SK-N-SH (cell line): ENCODE measurements around the gene KRTAP12-4. TPM values are rescaled to one million over a fixed set of nuclear protein-coding genes. Genes with fewer than 3 reads are reported as not detected.

Source experiments
- CTCF ChIA-PET: fragments of 300-600, 350-600 bp; formaldehyde crosslinking; extraction: SDS; loops from one replicate; lab custom pipeline; 2021; lab: Yijun Ruan, JAX
- POLR2A ChIA-PET: fragments of 350-600 bp; sonication (Branson Sonifier 250); formaldehyde crosslinking; extraction: SDS; loops from one replicate; lab custom pipeline; 2020; ENCODE audit warnings: antibody characterized with exemption, inconsistent platforms; lab: Yijun Ruan, JAX
- DNase-seq: peaks from one replicate; pipeline ENCODE4 v3.0.0; 2012
- H2AFZ ChIP-seq: fragments of 200-600 bp; sonication (generic); 2 replicates; pipeline ENCODE4 v1.8.1; 2016; ENCODE audit warnings: antibody characterized with exemption, mild to moderate bottlenecking, low read depth
- H3F3A ChIP-seq: fragments of 200-600 bp; sonication (generic); replicated peaks from 2 replicates; pipeline ENCODE3; 2016; ENCODE audit warnings: antibody characterized with exemption, mild to moderate bottlenecking; ENCODE audit not compliant: insufficient read depth
- H3K27ac ChIP-seq, 2 experiments: fragments of 200-500 bp in 1 of 2; fragments of 200-600 bp in 1 of 2; sonication (Bioruptor generic) in 1 of 2; sonication (generic), shearing (Covaris generic) in 1 of 2; 2 replicates each; pipeline versions ENCODE4 v1.5.1 to v1.6.1; 2014 to 2016; ENCODE audit warnings: low read depth in 2 of 2, inconsistent platforms in 1 of 2, low read length in 1 of 2, mild to moderate bottlenecking in 1 of 2, mixed read lengths in 1 of 2
- H3K27me3 ChIP-seq: fragments of 200-600 bp; sonication (generic), shearing (Covaris generic); 2 replicates; pipeline ENCODE4 v1.6.1; 2016; ENCODE audit warnings: mixed run types; ENCODE audit not compliant: insufficient read depth
- H3K36me3 ChIP-seq, 2 experiments: fragments of 200-500 bp in 1 of 2; fragments of 200-600 bp in 1 of 2; sonication (Bioruptor generic) in 1 of 2; sonication (generic) in 1 of 2; replicated peaks in 1 of 2; 2 replicates each; pipeline versions ENCODE3 to v1.5.1; 2014 to 2016; ENCODE audit warnings: low read length in 1 of 2, mild to moderate bottlenecking in 1 of 2; ENCODE audit not compliant: insufficient read depth in 2 of 2, control insufficient read depth in 1 of 2
- H3K4me1 ChIP-seq, 2 experiments: fragments of 200-500 bp in 1 of 2; fragments of 200-600 bp in 1 of 2; sonication (Bioruptor generic) in 1 of 2; sonication (generic), shearing (Covaris generic) in 1 of 2; 2 replicates each; pipeline versions ENCODE4 v1.5.1 to v1.6.1; 2014 to 2016; ENCODE audit warnings: low read depth in 1 of 2, low read length in 1 of 2, mixed run types in 1 of 2; ENCODE audit not compliant: insufficient read depth in 2 of 2, control insufficient read depth in 1 of 2
- H3K4me2 ChIP-seq: fragments of 200-600 bp; sonication (generic), shearing (Covaris generic); 2 replicates; pipeline ENCODE4 v1.6.1; 2017; ENCODE audit warnings: mixed run types
- H3K4me3 ChIP-seq, 2 experiments: fragments of 200-500 bp in 1 of 2; fragments of 200-600 bp in 1 of 2; sonication (Bioruptor generic) in 1 of 2; sonication (generic), shearing (Covaris generic) in 1 of 2; 2 replicates each; pipeline versions ENCODE4 v1.5.1 to v1.8.1; 2014 to 2016; ENCODE audit warnings: low read depth in 2 of 2, inconsistent platforms in 1 of 2, low read length in 1 of 2, mild to moderate bottlenecking in 1 of 2, mixed read lengths in 1 of 2, moderate library complexity in 1 of 2
- H3K79me2 ChIP-seq: fragments of 200-600 bp; sonication (generic); 2 replicates; pipeline ENCODE4 v1.8.1; 2017; ENCODE audit warnings: mild to moderate bottlenecking; ENCODE audit not compliant: insufficient read depth
- H3K9ac ChIP-seq: fragments of 200-600 bp; sonication (generic); 2 replicates; pipeline ENCODE4 v1.6.1; 2017; ENCODE audit warnings: mixed run types
- H3K9me2 ChIP-seq: fragments of 200-600 bp; sonication (generic); 2 replicates; pipeline ENCODE4 v1.6.1; 2017; ENCODE audit warnings: mixed run types
- H3K9me3 ChIP-seq: fragments of 200-600 bp; sonication (generic); 2 replicates; pipeline ENCODE4 v1.6.1; 2017; ENCODE audit warnings: mixed run types, mild to moderate bottlenecking, moderate library complexity
- H4K20me1 ChIP-seq: fragments of 200-600 bp; sonication (generic); 2 replicates; pipeline ENCODE4 v1.6.1; 2017; ENCODE audit warnings: mild to moderate bottlenecking, mixed run types; ENCODE audit not compliant: insufficient read depth
- CHD2 ChIP-seq: fragments of 150-350 bp; IDR thresholded peaks from 2 replicates; pipeline ENCODE4 v1.6.1; 2018; ENCODE audit warnings: low read length; ENCODE audit not compliant: partially characterized antibody
- ELF1 ChIP-seq: IDR thresholded peaks from 2 replicates; pipeline ENCODE4 v1.4.0; 2012
- EP300 ChIP-seq, 2 experiments: IDR thresholded peaks; 2 replicates each; pipeline versions ENCODE4 v1.4.0 to v1.6.1; 2012; ENCODE audit warnings: borderline replicate concordance in 1 of 2, low read depth in 1 of 2, low read length in 1 of 2
- EZH2phosphoT487 ChIP-seq: fragments of 200-600 bp; sonication (generic); IDR thresholded peaks from 2 replicates; pipeline ENCODE4 v1.6.1; 2017; ENCODE audit warnings: low read depth, mixed run types, mild to moderate bottlenecking, antibody characterized with exemption, moderate library complexity, borderline replicate concordance
- FOXJ3 ChIP-seq: sonication (generic); formaldehyde crosslinking; IDR thresholded peaks from 2 replicates; pipeline ENCODE4 v1.5.1; 2020; ENCODE audit warnings: mild to moderate bottlenecking, missing genetic modification reagents
- GABPA ChIP-seq: IDR thresholded peaks from 2 replicates; pipeline ENCODE4 v1.4.0; 2012; ENCODE audit warnings: low read depth, mild to moderate bottlenecking
- GATA2 ChIP-seq: sonication (generic); formaldehyde crosslinking; IDR thresholded peaks from 2 replicates; pipeline ENCODE4 v1.5.0; 2020; ENCODE audit warnings: mild to moderate bottlenecking, missing genetic modification reagents
- IRF3 ChIP-seq: fragments of 150-350 bp; IDR thresholded peaks from 2 replicates; pipeline ENCODE4 v1.6.1; 2016; ENCODE audit warnings: mild to moderate bottlenecking, low read depth, low read length
- NFIC ChIP-seq: IDR thresholded peaks from 2 replicates; pipeline ENCODE4 v1.4.0; 2012; ENCODE audit warnings: borderline replicate concordance
- POLR2AphosphoS5 ChIP-seq: IDR thresholded peaks from 2 replicates; pipeline ENCODE4 v1.6.1; 2012; ENCODE audit warnings: low read depth, low read length
- RAD21 ChIP-seq: IDR thresholded peaks from 2 replicates; pipeline ENCODE4 v1.6.1; 2012; ENCODE audit warnings: mild to moderate bottlenecking, low read length
- RFX5 ChIP-seq: IDR thresholded peaks from 2 replicates; pipeline ENCODE4 v1.6.1; 2012; ENCODE audit warnings: mild to moderate bottlenecking, improper control_type of control experiment, low read length
- SMC3 ChIP-seq: IDR thresholded peaks from 2 replicates; pipeline ENCODE4 v1.6.1; 2012; ENCODE audit warnings: low read depth, low read length, improper control_type of control experiment
- TAF1 ChIP-seq: IDR thresholded peaks from 2 replicates; pipeline ENCODE4 v1.6.1; 2012; ENCODE audit warnings: low read depth, mild to moderate bottlenecking, low read length, moderate library complexity, borderline replicate concordance
- TCF12 ChIP-seq: IDR thresholded peaks from 2 replicates; pipeline ENCODE4 v1.4.0; 2012
- TEAD4 ChIP-seq: IDR thresholded peaks from 2 replicates; pipeline ENCODE4 v1.4.0; 2012; ENCODE audit warnings: mild to moderate bottlenecking, borderline replicate concordance; ENCODE audit not compliant: insufficient read depth
- YY1 ChIP-seq: IDR thresholded peaks from 2 replicates; pipeline ENCODE4 v1.4.0; 2012; ENCODE audit warnings: low read depth, mild to moderate bottlenecking
- WGBS: methylation state at CpG from one replicate; pipeline ENCODE4 v1.1.6; 2017; ENCODE audit warnings: low lambda C conversion rate; 5-methylcytosine and 5-hydroxymethylcytosine counted together
- polyA plus RNA-seq, 3 experiments: library from polyadenylated mRNA; depleted of rRNA; stranded (reverse); fragments of >200 nt; gene quantifications; 2 replicates each; pipeline ENCODE4 v1.2.3, GENCODE V29; 2012
- TF ChIP-seq, protein P1 (sequence below): fragments of 150-350 bp; IDR thresholded peaks from 2 replicates; pipeline ENCODE4 v1.6.1; 2017; ENCODE audit warnings: antibody characterized with exemption, low read length, low read depth, borderline replicate concordance
- TF ChIP-seq, protein P2 (sequence below): IDR thresholded peaks from 2 replicates; pipeline ENCODE4 v1.4.0; 2012; ENCODE audit warnings: low read depth
- TF ChIP-seq, protein P3 (sequence below): IDR thresholded peaks from 2 replicates; pipeline ENCODE4 v1.4.0; 2012; ENCODE audit warnings: low read depth, borderline replicate concordance

The KRTAP12-4 gene
- polyA plus RNA-seq, 1 of the 3 experiments (the other 2 are of a cell fraction) = not detected

GRCh38 chr21:44684483-44684882, 30.0 kb upstream of the KRTAP12-4 start:
- no peak overlapping the region for H3K4me3 ChIP-seq
- H3K79me2 ChIP-seq = no peaks in the 10 kb centered on the region
- 2% methylated on average over 6 of the region's 6 CpGs for WGBS
- H4K20me1 ChIP-seq = no peaks in the 10 kb centered on the region
- no peak overlapping the region for H3K27ac ChIP-seq
- TF ChIP-seq RAD21 = no peak
- no peak for TF ChIP-seq IRF3
- no peak for TF ChIP-seq YY1
- TF ChIP-seq EP300 (IDR thresholded peaks at IDR 0.05; ENCODE audit: borderline replicate concordance in 1 of 2, low read depth in 1 of 2, low read length in 1 of 2) = no peak
- TF ChIP-seq GABPA = no peak
- TF ChIP-seq CHD2 = no peak
- TF ChIP-seq FOXJ3 (CRISPR knock-in tag) = no peak
- TF ChIP-seq NFIC = no peak
- TF ChIP-seq EZH2phosphoT487 = no peak
- no peak for TF ChIP-seq RFX5
- no peak for TF ChIP-seq TCF12
- no peak for TF ChIP-seq GATA2 (CRISPR knock-in tag)
- TF ChIP-seq SMC3 = no peak
- TF ChIP-seq, protein P1, sequence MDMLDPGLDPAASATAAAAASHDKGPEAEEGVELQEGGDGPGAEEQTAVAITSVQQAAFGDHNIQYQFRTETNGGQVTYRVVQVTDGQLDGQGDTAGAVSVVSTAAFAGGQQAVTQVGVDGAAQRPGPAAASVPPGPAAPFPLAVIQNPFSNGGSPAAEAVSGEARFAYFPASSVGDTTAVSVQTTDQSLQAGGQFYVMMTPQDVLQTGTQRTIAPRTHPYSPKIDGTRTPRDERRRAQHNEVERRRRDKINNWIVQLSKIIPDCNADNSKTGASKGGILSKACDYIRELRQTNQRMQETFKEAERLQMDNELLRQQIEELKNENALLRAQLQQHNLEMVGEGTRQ = no peak
- TF ChIP-seq ELF1 = no peak
- TF ChIP-seq POLR2AphosphoS5 = no peak
- no peak for TF ChIP-seq TEAD4
- TF ChIP-seq, protein P2, sequence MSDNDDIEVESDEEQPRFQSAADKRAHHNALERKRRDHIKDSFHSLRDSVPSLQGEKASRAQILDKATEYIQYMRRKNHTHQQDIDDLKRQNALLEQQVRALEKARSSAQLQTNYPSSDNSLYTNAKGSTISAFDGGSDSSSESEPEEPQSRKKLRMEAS = no peak
- TF ChIP-seq, protein P3, sequence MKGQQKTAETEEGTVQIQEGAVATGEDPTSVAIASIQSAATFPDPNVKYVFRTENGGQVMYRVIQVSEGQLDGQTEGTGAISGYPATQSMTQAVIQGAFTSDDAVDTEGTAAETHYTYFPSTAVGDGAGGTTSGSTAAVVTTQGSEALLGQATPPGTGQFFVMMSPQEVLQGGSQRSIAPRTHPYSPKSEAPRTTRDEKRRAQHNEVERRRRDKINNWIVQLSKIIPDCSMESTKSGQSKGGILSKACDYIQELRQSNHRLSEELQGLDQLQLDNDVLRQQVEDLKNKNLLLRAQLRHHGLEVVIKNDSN = no peak
- TF ChIP-seq TAF1 = no peak
- H3K9me3 ChIP-seq = no peaks in the 10 kb centered on the region
- H2AFZ ChIP-seq = no peak overlapping the region
- ChIA-PET POLR2A (no interaction called here), CTCF (interaction anchor here (0.5 kb wide), 1 partner anchor 9 kb away, joined by 3 read pairs; no protein-coding TSS in a partner anchor)
- H3K36me3 ChIP-seq = no peaks in the 10 kb centered on the region
- peaks cover 45% of the 10 kb centered on the region for H3K27me3 ChIP-seq
- H3F3A ChIP-seq = no peaks in the 10 kb centered on the region
- no peak overlapping the region for H3K9ac ChIP-seq
- no peak for DNase-seq
- no peaks in the 10 kb centered on the region for H3K9me2 ChIP-seq
- no peak overlapping the region for H3K4me2 ChIP-seq
- no peaks in the 10 kb centered on the region for H3K4me1 ChIP-seq
